ENCODE results near the gene CES5A.

The CES5A gene

GRCh38 chr16:55822280-55822810, 52.8 kb downstream of the CES5A start:
- Histone ChIP-seq H4K8ac (ENCODE audit: low read depth, low read length) (no peak overlapping the region), H3K4ac (ENCODE audit: low read length) (no peak overlapping the region), H2AK5ac (ENCODE audit: low read depth, low read length) (peak overlapping the region; percentile 32), H3K4me3 (ENCODE audit: low read length in 2 of 2) (no peak overlapping the region), H2BK15ac (ENCODE audit: low read length) (no peak overlapping the region), H3K9ac (ENCODE audit: low read depth, low read length, poor library complexity) (no peak overlapping the region), H3K36me3 (replicated peaks in 1 of 2; ENCODE audit: control insufficient read depth in 2 of 2, insufficient read depth in 2 of 2, low read length in 2 of 2) (no peaks in the 10 kb centered on the region), H3K27ac (replicated peaks; ENCODE audit: low read length) (no peak overlapping the region), H2BK12ac (ENCODE audit: low read length) (no peak overlapping the region), H2BK5ac (ENCODE audit: low read length) (peak overlapping the region; percentile 10), H3K27me3 (ENCODE audit: control insufficient read depth in 3 of 3, insufficient read depth in 3 of 3, low read depth in 1 of 3, low read length in 3 of 3) (no peaks in the 10 kb centered on the region), H3K4me1 (ENCODE audit: control insufficient read depth in 2 of 2, insufficient read depth in 1 of 2, low read depth in 1 of 2, low read length in 2 of 2) (no peaks in the 10 kb centered on the region), H3K18ac (ENCODE audit: low read length) (no peak overlapping the region), H2AFZ (ENCODE audit: low read length) (no peak overlapping the region), H3K14ac (ENCODE audit: low read length) (no peak overlapping the region), H3K79me1 (ENCODE audit: low read depth, low read length) (no peaks in the 10 kb centered on the region), H3K4me2 (ENCODE audit: insufficient read depth, low read length, poor library complexity, severe bottlenecking) (no peak overlapping the region), H3K23ac (ENCODE audit: low read depth, low read length, poor library complexity) (no peak overlapping the region), H2BK120ac (ENCODE audit: low read depth, low read length) (no peak overlapping the region), H3K9me3 (replicated peaks in 1 of 2; ENCODE audit: control insufficient read depth in 2 of 2, insufficient read depth in 1 of 2, low read depth in 1 of 2, low read length in 2 of 2) (no peaks in the 10 kb centered on the region), H4K91ac (ENCODE audit: low read depth, low read length, poor library complexity) (no peak overlapping the region)
- DNase-seq (ENCODE audit: low spot score) = no peak
- WGBS, 2 donors (ENCODE audit: extremely low coverage in 2 of 2, insufficient read length in 2 of 2, insufficient replicate concordance in 1 of 2) = no CpG with 5 or more reads among the region's 3 CpGs

- no peak for DNase-seq (ENCODE audit: low spot score)
- H3K27me3 ChIP-seq (ENCODE audit: control insufficient read depth in 3 of 3, insufficient read depth in 3 of 3, low read depth in 1 of 3, low read length in 3 of 3) = no peaks in the 10 kb centered on the region
- H3K27ac ChIP-seq (replicated peaks; ENCODE audit: low read length) = no peak overlapping the region
- H3K9me3 ChIP-seq (replicated peaks in 1 of 2; ENCODE audit: control insufficient read depth in 2 of 2, insufficient read depth in 1 of 2, low read depth in 1 of 2, low read length in 2 of 2) = no peaks in the 10 kb centered on the region
- no peak overlapping the region for H2BK12ac ChIP-seq (ENCODE audit: low read length)
- H2BK15ac ChIP-seq (ENCODE audit: low read length) = no peak overlapping the region
- no peaks in the 10 kb centered on the region for H3K79me1 ChIP-seq (ENCODE audit: low read depth, low read length)
- H4K91ac ChIP-seq (ENCODE audit: low read depth, low read length, poor library complexity) = no peak overlapping the region
- no peak overlapping the region for H2BK120ac ChIP-seq (ENCODE audit: low read depth, low read length)
- no peak overlapping the region for H3K23ac ChIP-seq (ENCODE audit: low read depth, low read length, poor library complexity)
- H3K4me1 ChIP-seq (ENCODE audit: control insufficient read depth in 2 of 2, insufficient read depth in 1 of 2, low read depth in 1 of 2, low read length in 2 of 2) = no peaks in the 10 kb centered on the region
- H2AFZ ChIP-seq (ENCODE audit: low read length) = no peak overlapping the region
- H4K8ac ChIP-seq (ENCODE audit: low read depth, low read length) = no peak overlapping the region
- H2BK5ac ChIP-seq (ENCODE audit: low read length) = no peak overlapping the region
- H2AK5ac ChIP-seq (ENCODE audit: low read depth, low read length) = no peak overlapping the region
- H3K4me2 ChIP-seq (ENCODE audit: insufficient read depth, low read length, poor library complexity, severe bottlenecking) = no peak overlapping the region
- H3K9ac ChIP-seq (ENCODE audit: low read depth, low read length, poor library complexity) = no peak overlapping the region
- no peak overlapping the region for H3K4ac ChIP-seq (ENCODE audit: low read length)
- no CpG with 5 or more reads among the region's 4 CpGs for WGBS, 2 donors (ENCODE audit: extremely low coverage in 2 of 2, insufficient read length in 2 of 2, insufficient replicate concordance in 1 of 2)
- H3K18ac ChIP-seq (ENCODE audit: low read length) = no peak overlapping the region
- H3K14ac ChIP-seq (ENCODE audit: low read length) = no peak overlapping the region
- H3K4me3 ChIP-seq (ENCODE audit: low read length in 2 of 2) = no peak overlapping the region
- no peaks in the 10 kb centered on the region for H3K36me3 ChIP-seq (replicated peaks in 1 of 2; ENCODE audit: control insufficient read depth in 2 of 2, insufficient read depth in 2 of 2, low read length in 2 of 2)
Observed at GRCh38 chr16:55821210-55821609, 54.0 kb downstream of the CES5A start.

- WGBS, 2 donors (ENCODE audit: extremely low coverage in 2 of 2, insufficient read length in 2 of 2, insufficient replicate concordance in 1 of 2) = no CpG with 5 or more reads among the region's 3 CpGs
- Histone ChIP-seq H3K27ac (replicated peaks; ENCODE audit: low read length) (no peak overlapping the region), H4K91ac (ENCODE audit: low read depth, low read length, poor library complexity) (no peak overlapping the region)
Observed at GRCh38 chr16:55820615-55821014, 54.6 kb downstream of the CES5A start.

GRCh38 chr16:55817236-55817912, 57.8 kb downstream of the CES5A start:
- H3K14ac ChIP-seq (ENCODE audit: low read length) = no peak overlapping the region
- no peak overlapping the region for H3K23ac ChIP-seq (ENCODE audit: low read depth, low read length, poor library complexity)
- H4K91ac ChIP-seq (ENCODE audit: low read depth, low read length, poor library complexity) = no peak overlapping the region
- no peak overlapping the region for H2BK12ac ChIP-seq (ENCODE audit: low read length)
- no peak overlapping the region for H3K9ac ChIP-seq (ENCODE audit: low read depth, low read length, poor library complexity)
- H4K8ac ChIP-seq (ENCODE audit: low read depth, low read length) = no peak overlapping the region
- no peak overlapping the region for H3K4me2 ChIP-seq (ENCODE audit: insufficient read depth, low read length, poor library complexity, severe bottlenecking)
- no peaks in the 10 kb centered on the region for H3K27me3 ChIP-seq (ENCODE audit: control insufficient read depth in 3 of 3, insufficient read depth in 3 of 3, low read depth in 1 of 3, low read length in 3 of 3)
- no peak overlapping the region for H2AK5ac ChIP-seq (ENCODE audit: low read depth, low read length)
- H2BK120ac ChIP-seq (ENCODE audit: low read depth, low read length) = no peak overlapping the region
- no peak overlapping the region for H2BK15ac ChIP-seq (ENCODE audit: low read length)
- no peak overlapping the region for H3K4ac ChIP-seq (ENCODE audit: low read length)
- H3K27ac ChIP-seq (replicated peaks; ENCODE audit: low read length) = no peak overlapping the region
- no peaks in the 10 kb centered on the region for H3K79me1 ChIP-seq (ENCODE audit: low read depth, low read length)
- H2BK5ac ChIP-seq (ENCODE audit: low read length) = no peak overlapping the region
- H3K18ac ChIP-seq (ENCODE audit: low read length) = no peak overlapping the region
- H3K4me3 ChIP-seq (ENCODE audit: low read length in 2 of 2) = no peak overlapping the region
- no peak for DNase-seq (ENCODE audit: low spot score)
- no peaks in the 10 kb centered on the region for H3K36me3 ChIP-seq (replicated peaks in 1 of 2; ENCODE audit: control insufficient read depth in 2 of 2, insufficient read depth in 2 of 2, low read length in 2 of 2)
- no peak overlapping the region for H2AFZ ChIP-seq (ENCODE audit: low read length)
- H3K4me1 ChIP-seq (ENCODE audit: control insufficient read depth in 2 of 2, insufficient read depth in 1 of 2, low read depth in 1 of 2, low read length in 2 of 2) = no peaks in the 10 kb centered on the region
- WGBS, 2 donors (ENCODE audit: extremely low coverage in 2 of 2, insufficient read length in 2 of 2, insufficient replicate concordance in 1 of 2) = no CpG with 5 or more reads among the region's 5 CpGs
- no peaks in the 10 kb centered on the region for H3K9me3 ChIP-seq (replicated peaks in 1 of 2; ENCODE audit: control insufficient read depth in 2 of 2, insufficient read depth in 1 of 2, low read depth in 1 of 2, low read length in 2 of 2)

More at GRCh38 chr16:55820615-55821014, 54.6 kb downstream of the CES5A start:
- H2AK5ac ChIP-seq (ENCODE audit: low read depth, low read length) = no peak overlapping the region
- no peak overlapping the region for H2BK12ac ChIP-seq (ENCODE audit: low read length)
- H3K79me1 ChIP-seq (ENCODE audit: low read depth, low read length) = no peaks in the 10 kb centered on the region
- H3K9ac ChIP-seq (ENCODE audit: low read depth, low read length, poor library complexity) = no peak overlapping the region
- H2AFZ ChIP-seq (ENCODE audit: low read length) = no peak overlapping the region
- no peak overlapping the region for H2BK15ac ChIP-seq (ENCODE audit: low read length)
- H3K9me3 ChIP-seq (replicated peaks in 1 of 2; ENCODE audit: control insufficient read depth in 2 of 2, insufficient read depth in 1 of 2, low read depth in 1 of 2, low read length in 2 of 2) = no peaks in the 10 kb centered on the region
- no peak overlapping the region for H3K18ac ChIP-seq (ENCODE audit: low read length)
- no peak overlapping the region for H4K8ac ChIP-seq (ENCODE audit: low read depth, low read length)
- H3K27me3 ChIP-seq (ENCODE audit: control insufficient read depth in 3 of 3, insufficient read depth in 3 of 3, low read depth in 1 of 3, low read length in 3 of 3) = no peaks in the 10 kb centered on the region
- no peak overlapping the region for H3K4me2 ChIP-seq (ENCODE audit: insufficient read depth, low read length, poor library complexity, severe bottlenecking)
- H3K4me3 ChIP-seq (ENCODE audit: low read length in 2 of 2) = no peak overlapping the region
- no peak overlapping the region for H3K14ac ChIP-seq (ENCODE audit: low read length)
- no peaks in the 10 kb centered on the region for H3K4me1 ChIP-seq (ENCODE audit: control insufficient read depth in 2 of 2, insufficient read depth in 1 of 2, low read depth in 1 of 2, low read length in 2 of 2)
- no peak for DNase-seq (ENCODE audit: low spot score)
- H2BK120ac ChIP-seq (ENCODE audit: low read depth, low read length) = no peak overlapping the region
- H3K36me3 ChIP-seq (replicated peaks in 1 of 2; ENCODE audit: control insufficient read depth in 2 of 2, insufficient read depth in 2 of 2, low read length in 2 of 2) = no peaks in the 10 kb centered on the region
- no peak overlapping the region for H2BK5ac ChIP-seq (ENCODE audit: low read length)
- no peak overlapping the region for H3K4ac ChIP-seq (ENCODE audit: low read length)
- no peak overlapping the region for H3K23ac ChIP-seq (ENCODE audit: low read depth, low read length, poor library complexity)

All from neuronal stem cell (in vitro differentiated cells).